DND-41 (cell line): ENCODE data around the gene WDR38.

Experiments
- CTCF ChIP-seq: IDR thresholded peaks from 2 replicates; pipeline ENCODE4 v1.5.1; 2012; ENCODE audit warnings: borderline replicate concordance, low read length, moderate library complexity, mild to moderate bottlenecking; ENCODE audit not compliant: poor library complexity, severe bottlenecking; ENCODE audit errors: extremely low read depth
- EZH2 ChIP-seq: IDR thresholded peaks from 3 replicates; pipeline ENCODE4 v1.6.1; 2012; ENCODE audit warnings: borderline replicate concordance, low read depth, mild to moderate bottlenecking, moderate library complexity, low read length, inconsistent platforms; ENCODE audit not compliant: severe bottlenecking

- TF ChIP-seq CTCF (no peak), EZH2 (no peak)
Observed at GRCh38 chr9:124854822-124855221, 1.6 kb downstream of the WDR38 start.
